Stimulated activated effector memory CD8-positive, alpha-beta T cell treated with anti-CD3 and anti-CD28 coated beads, Interleukin-12 subunit alpha, Interleukin-12 subunit beta, amount 100 ng/mL, for 72 hours (primary cell): Measurements from ENCODE around the gene HOXB3.

Experiments
- ATAC-seq: fragments of 150-1000 bp; cut with Tn5 transposase; 2 replicates; pipeline ENCODE4 v1.10.0; 2021
- DNase-seq, 2 donors: peaks; one replicate each; pipeline ENCODE4 v3.0.0; 2021 to 2022; ENCODE audit warnings: low spot score in 2 of 2
- H3K27ac Mint-ChIP-seq: one replicate; pipeline ENCODE4 v1.8.0; 2022; ENCODE audit warnings: mild to moderate bottlenecking, mixed read lengths
- H3K36me3 Mint-ChIP-seq: one replicate; pipeline ENCODE4 v1.8.0; 2022; ENCODE audit warnings: mild to moderate bottlenecking, mixed read lengths
- H3K4me1 Mint-ChIP-seq: one replicate; pipeline ENCODE4 v1.8.0; 2022; ENCODE audit warnings: mixed read lengths
- H3K4me3 Mint-ChIP-seq: one replicate; pipeline ENCODE4 v1.8.0; 2022; ENCODE audit warnings: mild to moderate bottlenecking, mixed read lengths
- H3K9me3 Mint-ChIP-seq: one replicate; pipeline ENCODE4 v1.8.0; 2022; ENCODE audit warnings: mixed read lengths

HOXB3 gene

GRCh38 chr17:48555258-48556228 is 34.5 kb downstream of the HOXB3 start:
- H3K4me1 Mint-ChIP-seq, result peaks cover 7% of the 10 kb centered on the region
- peak overlapping the region; percentile 27 for H3K27ac Mint-ChIP-seq
- H3K9me3 Mint-ChIP-seq, result no peaks in the 10 kb centered on the region
- no peak for DNase-seq
- peaks cover 6% of the 10 kb centered on the region for H3K36me3 Mint-ChIP-seq
- peak; percentile 31 for ATAC-seq
- peak overlapping the region; percentile 47 for H3K4me3 Mint-ChIP-seq

GRCh38 chr17:48554412-48555257 is 35.4 kb downstream of the HOXB3 start:
- H3K27ac Mint-ChIP-seq, result peak overlapping the region; percentile 27
- DNase-seq (no peak), ATAC-seq (no peak)
- H3K9me3 Mint-ChIP-seq, result no peaks in the 10 kb centered on the region
- H3K4me1 Mint-ChIP-seq, result peaks cover 7% of the 10 kb centered on the region
- peaks cover 6% of the 10 kb centered on the region for H3K36me3 Mint-ChIP-seq
- H3K4me3 Mint-ChIP-seq, result peak overlapping the region; percentile 47

GRCh38 chr17:48553826-48554225 is 36.2 kb downstream of the HOXB3 start:
- DNase-seq (no peak), ATAC-seq (no peak)
- Mint-ChIP-seq H3K4me3 (no peak overlapping the region), H3K27ac (no peak overlapping the region), H3K9me3 (no peaks in the 10 kb centered on the region), H3K36me3 (peaks cover 6% of the 10 kb centered on the region), H3K4me1 (peaks cover 7% of the 10 kb centered on the region)

GRCh38 chr17:48553190-48553547 is 36.9 kb downstream of the HOXB3 start:
- Mint-ChIP-seq H3K9me3 (no peaks in the 10 kb centered on the region), H3K4me3 (no peak overlapping the region), H3K36me3 (peaks cover 6% of the 10 kb centered on the region), H3K4me1 (peaks cover 7% of the 10 kb centered on the region), H3K27ac (no peak overlapping the region)
- ATAC-seq, result no peak
- DNase-seq, result no peak

- Mint-ChIP-seq H3K4me3 (no peak overlapping the region), H3K4me1 (peaks cover 7% of the 10 kb centered on the region), H3K9me3 (no peaks in the 10 kb centered on the region), H3K27ac (no peak overlapping the region), H3K36me3 (peaks cover 6% of the 10 kb centered on the region)
- ATAC-seq (no peak), DNase-seq (no peak)
Observed at GRCh38 chr17:48552466-48553189, 37.4 kb downstream of the HOXB3 start.

- H3K36me3 Mint-ChIP-seq, result peaks cover 6% of the 10 kb centered on the region
- ATAC-seq (no peak), DNase-seq (no peak)
- no peak overlapping the region for H3K4me3 Mint-ChIP-seq
- H3K9me3 Mint-ChIP-seq, result no peaks in the 10 kb centered on the region
- peaks cover 7% of the 10 kb centered on the region for H3K4me1 Mint-ChIP-seq
- no peak overlapping the region for H3K27ac Mint-ChIP-seq
Observed at GRCh38 chr17:48551596-48552465, 38.2 kb downstream of the HOXB3 start.

- H3K27ac Mint-ChIP-seq, result no peak overlapping the region
- no peak overlapping the region for H3K4me3 Mint-ChIP-seq
- peaks cover 6% of the 10 kb centered on the region for H3K36me3 Mint-ChIP-seq
- ATAC-seq (no peak), DNase-seq (no peak)
- H3K9me3 Mint-ChIP-seq, result no peaks in the 10 kb centered on the region
- H3K4me1 Mint-ChIP-seq, result peaks cover 7% of the 10 kb centered on the region
Observed at GRCh38 chr17:48551214-48551555, 38.9 kb downstream of the HOXB3 start.

- Mint-ChIP-seq H3K36me3 (peaks cover 6% of the 10 kb centered on the region), H3K4me3 (no peak overlapping the region), H3K4me1 (peaks cover 7% of the 10 kb centered on the region), H3K27ac (no peak overlapping the region), H3K9me3 (no peaks in the 10 kb centered on the region)
- no peak for DNase-seq
- no peak for ATAC-seq
Observed at GRCh38 chr17:48550502-48551213, 39.4 kb downstream of the HOXB3 start.

- DNase-seq, result no peak
- no peaks in the 10 kb centered on the region for H3K9me3 Mint-ChIP-seq
- no peak overlapping the region for H3K4me3 Mint-ChIP-seq
- no peak for ATAC-seq
- peak overlapping the region; percentile 48 for H3K27ac Mint-ChIP-seq
- peaks cover 6% of the 10 kb centered on the region for H3K36me3 Mint-ChIP-seq
- H3K4me1 Mint-ChIP-seq, result peaks cover 3% of the 10 kb centered on the region
Observed at GRCh38 chr17:48549914-48550501, 40.0 kb downstream of the HOXB3 start.

- Mint-ChIP-seq H3K27ac (peak overlapping the region; percentile 48), H3K4me1 (peaks cover under 1% of the 10 kb centered on the region), H3K4me3 (no peak overlapping the region), H3K36me3 (peaks cover 4% of the 10 kb centered on the region), H3K9me3 (no peaks in the 10 kb centered on the region)
- DNase-seq, result no peak
- ATAC-seq, result no peak
Observed at GRCh38 chr17:48549281-48549630, 40.8 kb downstream of the HOXB3 start.

- DNase-seq (no peak), ATAC-seq (no peak)
- peaks cover 6% of the 10 kb centered on the region for H3K4me1 Mint-ChIP-seq
- H3K9me3 Mint-ChIP-seq, result no peaks in the 10 kb centered on the region
- H3K27ac Mint-ChIP-seq, result no peak overlapping the region
- no peak overlapping the region for H3K4me3 Mint-ChIP-seq
- H3K36me3 Mint-ChIP-seq, result no peaks in the 10 kb centered on the region
Observed at GRCh38 chr17:48548523-48549280, 41.3 kb downstream of the HOXB3 start.

- DNase-seq (no peak), ATAC-seq (no peak)
- H3K4me1 Mint-ChIP-seq, result peaks cover 11% of the 10 kb centered on the region
- H3K27ac Mint-ChIP-seq, result no peak overlapping the region
- H3K36me3 Mint-ChIP-seq, result peaks cover 2% of the 10 kb centered on the region
- H3K9me3 Mint-ChIP-seq, result no peaks in the 10 kb centered on the region
- H3K4me3 Mint-ChIP-seq, result no peak overlapping the region
Observed at GRCh38 chr17:48547808-48548522, 42.1 kb downstream of the HOXB3 start.
